HepG2 (cell line): ENCODE data around the gene RPS6KA5. TPM values are rescaled to one million over a fixed set of nuclear protein-coding genes. Genes with fewer than 3 reads are reported as not detected.

Experiments used
- ATAC-seq: fragments of 200-7000 bp; cut with Tn5 transposase; 3 replicates; pipeline ENCODE4 v1.9.1; 2020; ENCODE audit warnings: mild to moderate bottlenecking, moderate library complexity
- BruUV-seq: library from RNA; stranded (reverse); fragments of 400-500 nt; replicated peaks from 2 replicates; lab custom pipeline; 2021; lab: Mats Ljungman, UMichigan
- CTCF ChIA-PET: fragments of 300-600 bp; formaldehyde crosslinking; extraction: SDS; loops from one replicate; lab custom pipeline; 2021; ENCODE audit warnings: low total read pairs, inconsistent platforms, low intra/inter-chr PET ratio; lab: Yijun Ruan, JAX
- POLR2A ChIA-PET: fragments of 350-600 bp; sonication (Branson Sonifier 250); formaldehyde crosslinking; loops from one replicate; lab custom pipeline; 2020; ENCODE audit warnings: antibody characterized with exemption, inconsistent platforms; lab: Yijun Ruan, JAX
- DNase-seq: peaks from one replicate; pipeline ENCODE4 v3.0.0-alpha.2; 2015; ENCODE audit warnings: low spot score
- FAIRE-seq: peaks from 3 replicates; lab custom pipeline; 2011; peaks lifted over from hg19 to GRCh38; lab: Jason Lieb, UNC
- H2AFZ ChIP-seq: one replicate; pipeline ENCODE4 v1.6.1; 2011; ENCODE audit warnings: low read length, inconsistent platforms
- H3K27ac ChIP-seq: fragments of 300-600 bp; 3 replicates; pipeline ENCODE4 v1.8.0; 2011; ENCODE audit warnings: mixed run types, mild to moderate bottlenecking, mixed read lengths, low read length, inconsistent platforms; ENCODE audit not compliant: insufficient read depth; ENCODE audit errors: extremely low read length
- H3K27me3 ChIP-seq, 2 experiments: fragments of 200-600 bp in 1 of 2; 2 replicates in 1 of 2; 3 replicates in 1 of 2; pipeline versions ENCODE4 v1.6.0 to v1.8.0; 2011; ENCODE audit warnings: low read length in 2 of 2, mild to moderate bottlenecking in 2 of 2, moderate library complexity in 2 of 2, inconsistent platforms in 1 of 2; ENCODE audit not compliant: insufficient read depth in 2 of 2, control insufficient read depth in 1 of 2
- H3K36me3 ChIP-seq, 2 experiments: fragments of 200-600 bp in 1 of 2; replicated peaks in 1 of 2; 2 replicates in 1 of 2; 3 replicates in 1 of 2; pipeline versions ENCODE4 v1.5.1 to v1.8.0; 2011; ENCODE audit warnings: low read length in 2 of 2, inconsistent platforms in 1 of 2; ENCODE audit not compliant: insufficient read depth in 2 of 2, control insufficient read depth in 1 of 2
- H3K4me1 ChIP-seq: 2 replicates; pipeline ENCODE4 v1.5.1; 2012; ENCODE audit warnings: low read length, inconsistent platforms; ENCODE audit not compliant: insufficient read depth
- H3K4me2 ChIP-seq: 2 replicates; pipeline ENCODE4 v1.6.0; 2011; ENCODE audit warnings: low read depth, low read length, inconsistent platforms
- H3K4me3 ChIP-seq, 3 experiments: fragments of 200-600 bp in 1 of 3; sonication (generic), shearing (Covaris generic) in 1 of 3; replicated peaks in 1 of 3; 2 replicates each; pipeline ENCODE4 v1.5.1; 2011 to 2016; ENCODE audit warnings: low read length in 3 of 3, inconsistent platforms in 2 of 3, low read depth in 2 of 3, mild to moderate bottlenecking in 2 of 3, control low read depth in 1 of 3, mixed read lengths in 1 of 3; ENCODE audit not compliant: insufficient read depth in 1 of 3
- H3K79me2 ChIP-seq: one replicate; pipeline ENCODE4 v1.6.1; 2011; ENCODE audit warnings: low read length, inconsistent platforms; ENCODE audit not compliant: insufficient read depth
- H3K9ac ChIP-seq: 2 replicates; pipeline ENCODE4 v1.6.0; 2011; ENCODE audit warnings: mild to moderate bottlenecking, low read depth, low read length, inconsistent platforms; ENCODE audit not compliant: insufficient read depth
- H3K9me3 ChIP-seq: 2 replicates; pipeline ENCODE4 v1.5.1; 2012; ENCODE audit warnings: mild to moderate bottlenecking, low read length
- H4K20me1 ChIP-seq: 2 replicates; pipeline ENCODE4 v1.6.0; 2011; ENCODE audit warnings: inconsistent platforms, mild to moderate bottlenecking, low read length, moderate library complexity; ENCODE audit not compliant: insufficient read depth
- CENPX ChIP-seq: sonication (generic); formaldehyde crosslinking; IDR thresholded peaks from 2 replicates; pipeline ENCODE4 v1.9.0; 2021; ENCODE audit warnings: mild to moderate bottlenecking, missing genetic modification reagents, moderate library complexity
- CHCHD3 ChIP-seq: sonication (generic); formaldehyde crosslinking; IDR thresholded peaks from 2 replicates; pipeline ENCODE4 v1.8.0; 2022; ENCODE audit warnings: mild to moderate bottlenecking, missing genetic modification reagents, moderate library complexity
- FOXP1 ChIP-seq, 2 experiments: fragments of 450-650 bp in 1 of 2; IDR thresholded peaks; 2 replicates each; pipeline ENCODE4 v1.6.1; 2017 to 2018; ENCODE audit warnings: antibody characterized with exemption in 1 of 2
- NFYC ChIP-seq: IDR thresholded peaks from 2 replicates; pipeline ENCODE4 v1.6.1; 2016; ENCODE audit warnings: missing genetic modification reagents, missing compliant biosample characterization
- RERE ChIP-seq: IDR thresholded peaks from 2 replicates; pipeline ENCODE4 v1.6.1; 2016; ENCODE audit warnings: low read depth, missing genetic modification reagents, missing compliant biosample characterization
- SMYD3 ChIP-seq: sonication (generic); formaldehyde crosslinking; IDR thresholded peaks from 2 replicates; pipeline ENCODE4 v1.8.1; 2023; ENCODE audit warnings: mild to moderate bottlenecking, missing genetic modification reagents
- SP4 ChIP-seq: sonication (generic); formaldehyde crosslinking; IDR thresholded peaks from 2 replicates; pipeline ENCODE4 v1.8.1; 2023; ENCODE audit warnings: mild to moderate bottlenecking, missing genetic modification reagents
- TMF1 ChIP-seq: sonication (generic); formaldehyde crosslinking; IDR thresholded peaks from 2 replicates; pipeline ENCODE4 v1.8.1; 2022; ENCODE audit warnings: low read depth, missing genetic modification reagents
- ZNF180 ChIP-seq: sonication (generic); formaldehyde crosslinking; IDR thresholded peaks from 2 replicates; pipeline ENCODE4 v1.4.0; 2020; ENCODE audit warnings: low read depth, missing genetic modification reagents, borderline replicate concordance
- ZNF24 ChIP-seq: fragments of 450-650 bp; IDR thresholded peaks from 2 replicates; pipeline ENCODE4 v1.6.1; 2017; ENCODE audit warnings: antibody characterized with exemption, mild to moderate bottlenecking
- ZNF576 ChIP-seq: sonication (generic); formaldehyde crosslinking; IDR thresholded peaks from 2 replicates; pipeline ENCODE4 v1.4.0; 2020; ENCODE audit warnings: mild to moderate bottlenecking, missing genetic modification reagents
- WGBS: methylation state at CpG from one replicate; pipeline ENCODE4 v1.1.6; 2017; ENCODE audit warnings: low lambda C conversion rate; 5-methylcytosine and 5-hydroxymethylcytosine counted together
- in situ Hi-C: cut with HindIII; loops from 2 replicates; pipeline ENCODE4 v1.10.0; 2017; ENCODE audit warnings: low pct_unique_long_range_greater_than_20kb; ENCODE audit not compliant: extremely low pct_ligation_motif_present
- intact Hi-C: fragments of 100-400 bp; cut with micrococcal nuclease; formaldehyde crosslinking; loops from one replicate; pipeline ENCODE4 v1.10.0; 2022; ENCODE audit not compliant: unreplicated experiment
- polyA plus RNA-seq, 8 experiments: library from polyadenylated mRNA; depleted of rRNA in 3 of 8; stranded (reverse) in 7 of 8; unstranded in 1 of 8; fragments of >200 nt; fragmentation: Illumina TruSeq in 4 of 8; extraction: Trizol in 4 of 8; gene quantifications; 2 replicates each; pipeline versions ENCODE4 v1.2.1 to v1.2.3, GENCODE V29; 2011 to 2016; ENCODE audit warnings: low read depth in 4 of 8, missing spikeins in 1 of 8, mixed read lengths in 1 of 8; ENCODE audit not compliant: insufficient read depth in 1 of 8
- total RNA-seq, 5 experiments: library from RNA; depleted of rRNA; stranded (reverse); fragments of >200 nt; fragmentation: Illumina TruSeq; extraction: Trizol; gene quantifications; 2 replicates each; pipeline ENCODE4 v1.2.3, GENCODE V29; 2016; ENCODE audit warnings: low read depth in 1 of 5

Gene RPS6KA5
- total and polyA plus RNA-seq, 2 of the 13 experiments (the other 11 are each of a cell fraction or from before 2014, with no cell fraction given), result 0.50 to 0.58 TPM

GRCh38 chr14:90976101-90976500, 84.3 kb downstream of the RPS6KA5 start:
- Histone ChIP-seq H3K79me2 (no peaks in the 10 kb centered on the region), H3K4me3 (no peak overlapping the region), H3K36me3 (no peaks in the 10 kb centered on the region), H3K9me3 (no peaks in the 10 kb centered on the region), H3K27me3 (no peaks in the 10 kb centered on the region), H4K20me1 (no peaks in the 10 kb centered on the region), H2AFZ (peak overlapping the region; percentile 23), H3K9ac (no peak overlapping the region), H3K4me1 (peaks cover 12% of the 10 kb centered on the region), H3K27ac (no peak overlapping the region), H3K4me2 (no peak overlapping the region)
- WGBS, result 16% methylated on average over 3 of the region's 3 CpGs
- FAIRE-seq (no peak), ATAC-seq (no peak; the same call in 2 of the 3 replicates), DNase-seq (no peak)
- TF ChIP-seq TMF1 (CRISPR knock-in tag) (no peak), FOXP1 (IDR thresholded peaks at IDR 0.05) (no peak), FOXP1 (CRISPR knock-in tag; IDR thresholded peaks at IDR 0.05) (no peak), CHCHD3 (CRISPR knock-in tag) (no peak), RERE (CRISPR knock-in tag) (no peak), CENPX (CRISPR knock-in tag) (no peak), ZNF576 (no peak), NFYC (CRISPR knock-in tag) (no peak), ZNF24 (no peak), SMYD3 (CRISPR knock-in tag) (no peak), SP4 (CRISPR knock-in tag) (no peak), ZNF180 (CRISPR knock-in tag) (no peak)
- in situ Hi-C loops, result no loop called here
- BruUV-seq, result no TSS peak
- intact Hi-C loops, result no loop called here
- POLR2A ChIA-PET, result no interaction called here
- CTCF ChIA-PET, result no interaction called here
